AG04449 (cell line): ENCODE data around the gene PRKAG2.

Experiments
- CTCF ChIA-PET: fragments of 350-600 bp; formaldehyde crosslinking; extraction: SDS; loops from one replicate; lab custom pipeline; 2021; ENCODE audit warnings: antibody characterized with exemption; lab: Yijun Ruan, JAX
- POLR2A ChIA-PET: fragments of 400-600, 350-600 bp; formaldehyde crosslinking; extraction: SDS; loops from one replicate; lab custom pipeline; 2020; ENCODE audit warnings: antibody characterized with exemption, inconsistent platforms; lab: Yijun Ruan, JAX
- DNase-seq: peaks from one replicate; pipeline ENCODE4 v3.0.0-alpha.2; 2010; ENCODE audit warnings: low read depth, low spot score
- H3K4me3 ChIP-seq: 2 replicates; pipeline ENCODE4 v1.5.1; 2011; ENCODE audit warnings: low read depth, mild to moderate bottlenecking, control low read depth, low read length
- CTCF ChIP-seq: IDR thresholded peaks from one replicate; pipeline ENCODE4 v1.5.1; 2011; ENCODE audit warnings: mild to moderate bottlenecking, moderate library complexity, low read length, control low read depth, inconsistent platforms; ENCODE audit not compliant: insufficient read depth; ENCODE audit errors: missing control alignments

PRKAG2 gene

DNA sequence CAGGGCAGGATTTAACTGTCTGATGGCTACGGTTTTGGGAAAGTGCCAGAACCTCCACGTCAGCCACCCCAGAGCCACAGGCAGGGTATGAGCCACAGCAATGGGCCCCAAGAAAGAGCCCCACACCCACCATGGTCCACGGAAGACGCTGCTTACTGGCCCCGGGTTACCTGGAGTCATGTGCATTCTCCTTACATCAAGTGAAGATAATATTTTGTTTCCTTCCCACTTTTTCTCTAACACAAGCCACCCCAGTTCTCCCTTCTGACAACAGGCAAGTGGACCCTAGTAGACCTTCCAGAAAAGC is 67.1 kb downstream of the PRKAG2 start:
- CTCF ChIA-PET = interaction anchor here (0.7 kb wide), 1 partner anchor 27 kb away, joined by 3 read pairs; no protein-coding TSS in a partner anchor
- DNase-seq = no peak
- H3K4me3 ChIP-seq = no peak overlapping the region
- no peak for TF ChIP-seq CTCF
- POLR2A ChIA-PET = no interaction called here

DNA sequence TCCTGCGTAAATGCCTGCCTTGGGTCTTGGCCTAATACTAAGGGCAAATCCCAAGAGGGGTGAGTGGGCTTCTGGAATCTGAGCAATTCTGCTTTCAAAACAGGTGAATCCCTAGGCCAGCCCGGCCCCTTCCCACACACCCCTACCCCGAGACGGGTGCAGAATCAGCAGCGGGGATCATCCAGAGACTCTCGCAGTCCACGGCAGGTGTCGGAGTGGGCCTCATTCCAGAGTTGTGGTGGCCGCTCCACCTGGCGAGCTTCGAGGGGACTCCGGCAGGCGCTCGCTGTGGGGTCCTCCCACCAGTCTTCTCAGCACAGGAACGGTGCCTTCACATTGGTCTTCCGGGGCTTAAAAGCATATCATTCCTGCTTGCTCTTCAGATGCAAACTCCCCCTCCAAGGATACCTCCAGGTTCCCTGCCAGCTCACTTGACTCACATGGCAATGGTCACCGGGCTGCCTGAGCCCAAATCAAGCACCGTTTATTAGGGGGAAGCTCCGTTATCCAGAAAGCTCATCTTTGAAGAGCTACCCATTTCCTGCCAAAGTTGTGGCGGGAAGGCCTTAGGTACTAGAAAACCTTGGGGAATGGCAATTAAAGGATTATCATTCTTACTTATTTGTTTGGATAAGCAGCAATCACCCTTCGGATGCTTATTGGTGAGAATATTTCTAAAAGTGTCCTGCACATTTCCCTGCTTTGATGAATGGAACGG is 67.6 kb downstream of the PRKAG2 start:
- TF ChIP-seq CTCF = no peak
- H3K4me3 ChIP-seq = no peak overlapping the region
- DNase-seq = no peak
- CTCF ChIA-PET = interaction anchor here (0.7 kb wide), 1 partner anchor 26 kb away, joined by 3 read pairs; no protein-coding TSS in a partner anchor
- POLR2A ChIA-PET = no interaction called here

DNA sequence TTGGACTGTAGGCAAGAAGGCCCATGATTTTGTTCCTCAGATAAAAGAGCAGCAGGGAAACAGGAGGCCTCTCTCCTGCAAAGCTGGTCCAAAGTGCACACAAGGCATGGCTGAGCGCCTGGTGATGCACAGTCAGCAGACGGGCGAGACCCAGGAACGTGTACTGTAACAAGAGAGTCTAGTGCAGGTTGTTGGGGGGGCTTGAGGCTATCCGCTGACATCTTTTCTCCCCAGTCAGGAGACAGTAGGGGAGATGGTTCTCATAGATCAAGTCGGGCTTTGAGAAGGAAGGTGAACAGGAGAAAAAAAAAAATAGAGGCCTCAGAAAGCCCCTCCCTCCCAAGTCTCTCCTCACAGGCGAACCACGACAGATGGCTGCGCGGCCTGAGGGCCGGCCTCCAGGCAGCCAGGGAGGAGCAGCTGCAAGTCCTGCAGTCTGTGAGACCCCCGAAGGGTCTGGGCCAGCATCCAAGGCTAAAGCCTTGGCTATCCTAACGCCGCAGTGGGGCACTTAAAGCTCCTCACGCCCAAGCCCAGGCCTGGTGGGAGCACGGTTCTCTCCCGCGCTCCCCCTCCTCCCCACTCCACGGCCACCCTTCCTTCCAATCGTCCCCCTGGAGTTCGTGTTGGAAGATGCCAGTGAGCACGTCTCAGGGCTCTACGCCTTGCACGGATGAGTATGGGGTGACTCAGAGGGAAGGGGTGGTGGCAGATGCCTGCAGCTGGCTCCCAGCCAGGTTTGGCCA is 68.3 kb downstream of the PRKAG2 start:
- no peak for TF ChIP-seq CTCF
- CTCF ChIA-PET = no interaction called here
- POLR2A ChIA-PET = no interaction called here
- DNase-seq = no peak
- no peak overlapping the region for H3K4me3 ChIP-seq

GRCh38 chr7:151807846-151808245 is 69.1 kb downstream of the PRKAG2 start:
- DNase-seq = no peak
- ChIA-PET POLR2A (no interaction called here), CTCF (interaction anchor here (0.9 kb wide), 1 partner anchor 26 kb away, joined by 3 read pairs; no protein-coding TSS in a partner anchor)
- no peak overlapping the region for H3K4me3 ChIP-seq
- TF ChIP-seq CTCF = no peak

- ChIA-PET POLR2A (no interaction called here), CTCF (interaction anchor here (0.9 to 1.7 kb wide), 2 partner anchors 14 to 25 kb away, joined by 3 to 4 read pairs; no protein-coding TSS in a partner anchor)
- no peak for TF ChIP-seq CTCF
- no peak for DNase-seq
- H3K4me3 ChIP-seq = no peak overlapping the region
Observed at GRCh38 chr7:151806952-151807775, 69.8 kb downstream of the PRKAG2 start.
